ENCODE measurements around the gene LEFTY1. TPM values are rescaled to one million over a fixed set of nuclear protein-coding genes. Genes with fewer than 3 reads are reported as not detected.

The LEFTY1 gene
- total and polyA plus RNA-seq, 2 of the 13 experiments (the other 11 are each of a cell fraction or from before 2014, with no cell fraction given): 0.29 to 0.79 TPM

DNA sequence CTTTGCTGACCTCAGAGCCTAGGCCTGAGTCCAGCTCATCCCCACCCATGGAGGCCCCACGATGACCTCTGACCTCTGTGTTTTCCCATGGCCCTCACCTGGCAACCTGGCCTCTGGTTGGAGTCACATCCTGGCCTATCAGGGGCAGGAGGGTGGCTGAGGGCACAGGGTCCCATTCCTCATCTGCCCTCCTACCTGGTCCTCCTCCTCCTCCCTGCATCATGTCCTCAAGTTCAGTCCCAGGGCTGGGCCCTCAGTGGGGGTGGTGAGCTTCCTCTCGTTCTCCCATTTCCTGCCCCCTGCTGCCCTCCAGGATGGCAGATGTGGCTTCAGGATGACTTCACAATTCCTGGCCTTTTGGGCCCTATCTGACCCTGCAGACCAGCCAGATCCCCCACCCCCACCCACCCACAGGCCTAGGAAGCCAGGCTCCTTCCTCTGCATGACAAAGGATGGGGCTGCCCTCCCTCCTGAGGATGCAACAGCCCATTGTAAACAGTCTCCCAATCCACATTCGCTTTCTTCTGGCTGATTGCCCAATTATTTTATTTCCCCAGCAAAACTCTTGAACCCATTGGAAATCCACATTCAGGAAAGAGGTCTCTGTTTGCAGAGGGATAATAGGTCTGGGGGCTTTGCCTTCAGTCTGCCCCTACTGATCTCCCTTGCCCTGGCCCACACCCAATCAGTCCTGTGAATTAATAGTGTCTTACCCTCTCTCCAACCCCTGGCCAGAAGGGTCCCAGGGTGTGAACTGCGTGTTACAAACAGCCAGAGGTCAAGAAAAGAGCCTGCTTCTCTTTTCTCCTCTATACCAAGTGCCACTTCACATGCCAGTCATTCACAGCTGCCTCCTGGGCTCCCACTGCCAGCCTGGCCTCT, 10.3 kb upstream of the LEFTY1 start:
- peaks cover 38% of the 10 kb centered on the region for H3K4me1 ChIP-seq (ENCODE audit: insufficient read depth, low read length)
- H3K9me3 ChIP-seq (ENCODE audit: low read length): no peaks in the 10 kb centered on the region
- no peak for FAIRE-seq
- no peaks in the 10 kb centered on the region for H3K79me2 ChIP-seq (ENCODE audit: insufficient read depth, low read length)
- H3K9ac ChIP-seq (ENCODE audit: insufficient read depth, low read depth, low read length): no peak overlapping the region
- no peak overlapping the region for H3K27ac ChIP-seq (ENCODE audit: extremely low read length, insufficient read depth, low read length)
- CTCF ChIA-PET (ENCODE audit: low intra/inter-chr PET ratio, low total read pairs): no interaction called here
- no peaks in the 10 kb centered on the region for H4K20me1 ChIP-seq (ENCODE audit: insufficient read depth, low read length)
- in situ Hi-C loops (cut with HindIII; ENCODE audit: extremely low pct_ligation_motif_present, low pct_unique_long_range_greater_than_20kb): no loop called here
- no peak overlapping the region for H2AFZ ChIP-seq (ENCODE audit: low read length)
- BruUV-seq (replicated peaks): no TSS peak
- no peak for DNase-seq (ENCODE audit: low spot score)
- H3K36me3 ChIP-seq (replicated peaks in 1 of 2; ENCODE audit: control insufficient read depth in 1 of 2, insufficient read depth in 2 of 2, low read length in 2 of 2): no peaks in the 10 kb centered on the region; a peak in 1 of 5 replicates
- TF ChIP-seq NKX3-1 (CRISPR knock-in tag; IDR thresholded peaks at IDR 0.05): no peak
- no peak for TF ChIP-seq TBX2 (CRISPR knock-in tag; IDR thresholded peaks at IDR 0.05; ENCODE audit: borderline replicate concordance)
- TF ChIP-seq, protein P1, sequence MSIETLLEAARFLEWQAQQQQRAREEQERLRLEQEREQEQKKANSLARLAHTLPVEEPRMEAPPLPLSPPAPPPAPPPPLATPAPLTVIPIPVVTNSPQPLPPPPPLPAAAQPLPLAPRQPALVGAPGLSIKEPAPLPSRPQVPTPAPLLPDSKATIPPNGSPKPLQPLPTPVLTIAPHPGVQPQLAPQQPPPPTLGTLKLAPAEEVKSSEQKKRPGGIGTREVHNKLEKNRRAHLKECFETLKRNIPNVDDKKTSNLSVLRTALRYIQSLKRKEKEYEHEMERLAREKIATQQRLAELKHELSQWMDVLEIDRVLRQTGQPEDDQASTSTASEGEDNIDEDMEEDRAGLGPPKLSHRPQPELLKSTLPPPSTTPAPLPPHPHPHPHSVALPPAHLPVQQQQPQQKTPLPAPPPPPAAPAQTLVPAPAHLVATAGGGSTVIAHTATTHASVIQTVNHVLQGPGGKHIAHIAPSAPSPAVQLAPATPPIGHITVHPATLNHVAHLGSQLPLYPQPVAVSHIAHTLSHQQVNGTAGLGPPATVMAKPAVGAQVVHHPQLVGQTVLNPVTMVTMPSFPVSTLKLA (IDR thresholded peaks at IDR 0.05): no peak
- no peak for TF ChIP-seq ELF3 (CRISPR knock-in tag; IDR thresholded peaks at IDR 0.05)
- TF ChIP-seq ZFX (CRISPR knock-in tag; IDR thresholded peaks at IDR 0.05; ENCODE audit: low read depth): peak; percentile 35; the same call in 1 of the 2 replicates
- peak; percentile 74 for TF ChIP-seq NR2C2 (CRISPR knock-in tag; IDR thresholded peaks at IDR 0.05; ENCODE audit: borderline replicate concordance)
- no peak for TF ChIP-seq YEATS2 (CRISPR knock-in tag; IDR thresholded peaks at IDR 0.05; ENCODE audit: borderline replicate concordance)
- no peak for TF ChIP-seq NBN (conservative IDR thresholded peaks at IDR 0.05)
- no peak for TF ChIP-seq SALL1 (CRISPR knock-in tag; IDR thresholded peaks at IDR 0.05)
- no peak for TF ChIP-seq ZFP36L1 (CRISPR knock-in tag; IDR thresholded peaks at IDR 0.05)
- no peak for TF ChIP-seq KDM5A (IDR thresholded peaks at IDR 0.05; ENCODE audit: borderline replicate concordance, low read length)
- no peak for TF ChIP-seq FIP1L1 (IDR thresholded peaks at IDR 0.05; ENCODE audit: borderline replicate concordance, insufficient read depth, low read depth, low read length)
- no peak for TF ChIP-seq AGO1 (IDR thresholded peaks at IDR 0.05; ENCODE audit: low read depth, low read length, poor library complexity, severe bottlenecking)
- TF ChIP-seq POLR2A (IDR thresholded peaks at IDR 0.05; ENCODE audit: insufficient read depth in 1 of 2, low read depth in 2 of 2, low read length in 2 of 2): no peak
- no peak for TF ChIP-seq ATF4 (CRISPR knock-in tag; IDR thresholded peaks at IDR 0.05)
- TF ChIP-seq SALL2 (CRISPR knock-in tag; IDR thresholded peaks at IDR 0.05): no peak
- no peak for TF ChIP-seq ZNF484 (CRISPR knock-in tag; IDR thresholded peaks at IDR 0.05; ENCODE audit: borderline replicate concordance, low read depth)
- TF ChIP-seq FOSL1 (CRISPR knock-in tag; IDR thresholded peaks at IDR 0.05; ENCODE audit: borderline replicate concordance): no peak
- TF ChIP-seq ZNF558 (CRISPR knock-in tag; IDR thresholded peaks at IDR 0.05; ENCODE audit: borderline replicate concordance): no peak
- no peak for TF ChIP-seq ISL2 (CRISPR knock-in tag; IDR thresholded peaks at IDR 0.05)
- peak; percentile 58 for TF ChIP-seq NR2F6 (IDR thresholded peaks at IDR 0.05)
- TF ChIP-seq NR2F6 (CRISPR knock-in tag; IDR thresholded peaks at IDR 0.05): peak; percentile 76
- no peak for TF ChIP-seq AHR (CRISPR knock-in tag; IDR thresholded peaks at IDR 0.05)
- TF ChIP-seq ZNF644 (CRISPR knock-in tag; IDR thresholded peaks at IDR 0.05; ENCODE audit: low read depth): no peak
- no peak for TF ChIP-seq ZNF143 (CRISPR knock-in tag; IDR thresholded peaks at IDR 0.05)
- TF ChIP-seq FOSL2 (CRISPR knock-in tag; IDR thresholded peaks at IDR 0.05): no peak
- no peaks in the 10 kb centered on the region for H3K27me3 ChIP-seq (ENCODE audit: control insufficient read depth in 1 of 2, insufficient read depth in 2 of 2, low read length in 2 of 2)
- POLR2A ChIA-PET: interaction anchor here (2.4 to 3.5 kb wide), 2 partner anchors 17 to 25 kb away, joined by 15 to 29 read pairs; partner anchors contain the start of genes PYCR2 and TMEM63A
- ATAC-seq: no peak
- H3K4me3 ChIP-seq (replicated peaks in 1 of 3; ENCODE audit: insufficient read depth in 1 of 3, low read depth in 2 of 3, low read length in 3 of 3): peak overlapping the region in 1 of 3 experiments; percentile 46; a peak in 1 of 6 replicates
- peak overlapping the region; percentile 75; the same call in 1 of the 2 replicates for H3K4me2 ChIP-seq (ENCODE audit: low read depth, low read length)
- WGBS (ENCODE audit: low lambda C conversion rate): 15% methylated on average over 3 of the region's 4 CpGs
- intact Hi-C loops (cut with micrococcal nuclease; ENCODE audit: unreplicated experiment): no loop called here
